ENCODE measurements around the gene TMEM87A. TPM values are rescaled to one million over a fixed set of nuclear protein-coding genes. Genes with fewer than 3 reads are reported as not detected.

TMEM87A gene
- polyA plus RNA-seq, 2 donors: 23.9 to 39.6 TPM

DNA sequence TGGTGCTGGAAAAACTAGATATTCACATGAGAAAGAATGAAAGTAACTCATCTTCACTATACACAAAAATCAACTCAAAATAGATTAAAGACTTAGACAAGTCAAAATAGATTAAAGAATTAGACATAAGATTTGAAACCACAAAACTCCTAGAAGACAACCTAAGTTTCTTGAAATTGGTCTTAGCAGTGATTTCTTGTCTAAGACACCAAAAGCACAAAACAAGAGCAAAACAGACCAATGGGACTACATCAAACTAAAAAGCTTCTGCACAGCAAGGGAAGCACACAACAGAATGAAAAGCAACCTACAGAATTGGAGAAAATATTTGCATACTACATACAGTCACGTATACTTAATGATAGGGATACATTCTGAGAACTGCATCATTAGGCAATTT lies 58.6 kb downstream of the TMEM87A start:
- no peak overlapping the region for H3K27ac ChIP-seq (ENCODE audit: low read depth in 2 of 2, low read length in 1 of 2)
- H3K36me3 ChIP-seq (ENCODE audit: control insufficient read depth in 2 of 2, insufficient read depth in 2 of 2, low read length in 1 of 2): peaks cover 7 to 8% of the 10 kb centered on the region in 2 donors
- no peaks in the 10 kb centered on the region for H3K27me3 ChIP-seq (ENCODE audit: control insufficient read depth in 1 of 2, insufficient read depth in 2 of 2, low read length in 2 of 2)
- WGBS, 2 donors: 91 to 95% methylated on average over 1 of the region's 1 CpG
- no peak overlapping the region for H3K4me3 ChIP-seq (ENCODE audit: low read depth in 1 of 2, low read length in 2 of 2)
- no peaks in the 10 kb centered on the region for H3K4me1 ChIP-seq (ENCODE audit: control insufficient read depth in 2 of 2, insufficient read depth in 2 of 2, low read length in 1 of 2)
- H3K9me3 ChIP-seq (ENCODE audit: control insufficient read depth in 2 of 2, insufficient read depth in 1 of 2, low read depth in 1 of 2, low read length in 1 of 2): no peaks in the 10 kb centered on the region

DNA sequence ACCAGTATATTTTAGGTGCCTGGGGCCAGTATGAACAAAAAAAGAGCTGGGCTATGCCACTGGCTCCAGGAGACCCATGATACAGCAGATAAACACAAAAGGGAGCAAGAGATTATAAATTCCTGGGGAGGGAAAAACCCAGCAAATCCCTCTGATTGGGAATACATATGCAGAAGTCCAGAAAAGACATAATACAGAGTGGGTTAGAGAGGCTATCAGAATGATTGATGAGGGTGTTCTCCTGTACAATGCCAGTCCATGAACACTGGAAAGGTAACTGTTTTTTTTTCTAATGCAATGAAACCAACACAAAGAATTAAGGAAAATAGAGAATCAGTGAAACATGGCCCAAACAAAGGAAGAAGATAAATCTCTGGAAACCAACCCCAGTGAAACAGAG lies 59.7 kb downstream of the TMEM87A start:
- H3K4me3 ChIP-seq (ENCODE audit: low read depth in 1 of 2, low read length in 2 of 2): no peak overlapping the region
- no peaks in the 10 kb centered on the region for H3K9me3 ChIP-seq (ENCODE audit: control insufficient read depth in 2 of 2, insufficient read depth in 1 of 2, low read depth in 1 of 2, low read length in 1 of 2)
- no peaks in the 10 kb centered on the region for H3K4me1 ChIP-seq (ENCODE audit: control insufficient read depth in 2 of 2, insufficient read depth in 2 of 2, low read length in 1 of 2)
- no peak overlapping the region for H3K27ac ChIP-seq (ENCODE audit: low read depth in 2 of 2, low read length in 1 of 2)
- H3K27me3 ChIP-seq (ENCODE audit: control insufficient read depth in 1 of 2, insufficient read depth in 2 of 2, low read length in 2 of 2): no peaks in the 10 kb centered on the region
- H3K36me3 ChIP-seq (ENCODE audit: control insufficient read depth in 2 of 2, insufficient read depth in 2 of 2, low read length in 1 of 2): peaks cover 7 to 8% of the 10 kb centered on the region in 2 donors

DNA sequence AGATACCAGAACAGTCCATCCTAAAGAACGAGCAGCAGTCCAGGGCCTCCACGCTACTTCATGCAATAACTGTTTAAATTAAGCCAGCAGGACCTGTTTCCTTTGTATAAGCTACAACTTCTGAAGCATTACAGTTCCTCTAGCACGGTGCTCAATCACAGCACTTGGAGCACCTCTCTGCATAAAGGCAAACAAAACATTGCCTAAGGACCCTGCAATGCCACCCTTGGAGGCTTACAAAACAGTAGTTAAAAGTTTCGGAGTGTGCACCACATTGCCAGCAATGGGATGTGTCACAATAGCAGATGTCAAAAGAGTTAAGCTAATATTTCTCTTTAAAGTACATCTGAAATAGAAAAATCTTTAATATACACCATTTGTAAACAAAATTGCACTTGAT lies 62.5 kb downstream of the TMEM87A start:
- WGBS, 2 donors: 92 to 95% methylated on average over 4 of the region's 4 CpGs
- no peak overlapping the region for H3K27ac ChIP-seq (ENCODE audit: low read depth in 2 of 2, low read length in 1 of 2)
- H3K4me1 ChIP-seq (ENCODE audit: control insufficient read depth in 2 of 2, insufficient read depth in 2 of 2, low read length in 1 of 2): no peaks in the 10 kb centered on the region
- H3K27me3 ChIP-seq (ENCODE audit: control insufficient read depth in 1 of 2, insufficient read depth in 2 of 2, low read length in 2 of 2): no peaks in the 10 kb centered on the region
- no peaks in the 10 kb centered on the region for H3K9me3 ChIP-seq (ENCODE audit: control insufficient read depth in 2 of 2, insufficient read depth in 1 of 2, low read depth in 1 of 2, low read length in 1 of 2)
- H3K4me3 ChIP-seq (ENCODE audit: low read depth in 1 of 2, low read length in 2 of 2): no peak overlapping the region
- H3K36me3 ChIP-seq (ENCODE audit: control insufficient read depth in 2 of 2, insufficient read depth in 2 of 2, low read length in 1 of 2): peaks cover 7 to 8% of the 10 kb centered on the region in 2 donors

DNA sequence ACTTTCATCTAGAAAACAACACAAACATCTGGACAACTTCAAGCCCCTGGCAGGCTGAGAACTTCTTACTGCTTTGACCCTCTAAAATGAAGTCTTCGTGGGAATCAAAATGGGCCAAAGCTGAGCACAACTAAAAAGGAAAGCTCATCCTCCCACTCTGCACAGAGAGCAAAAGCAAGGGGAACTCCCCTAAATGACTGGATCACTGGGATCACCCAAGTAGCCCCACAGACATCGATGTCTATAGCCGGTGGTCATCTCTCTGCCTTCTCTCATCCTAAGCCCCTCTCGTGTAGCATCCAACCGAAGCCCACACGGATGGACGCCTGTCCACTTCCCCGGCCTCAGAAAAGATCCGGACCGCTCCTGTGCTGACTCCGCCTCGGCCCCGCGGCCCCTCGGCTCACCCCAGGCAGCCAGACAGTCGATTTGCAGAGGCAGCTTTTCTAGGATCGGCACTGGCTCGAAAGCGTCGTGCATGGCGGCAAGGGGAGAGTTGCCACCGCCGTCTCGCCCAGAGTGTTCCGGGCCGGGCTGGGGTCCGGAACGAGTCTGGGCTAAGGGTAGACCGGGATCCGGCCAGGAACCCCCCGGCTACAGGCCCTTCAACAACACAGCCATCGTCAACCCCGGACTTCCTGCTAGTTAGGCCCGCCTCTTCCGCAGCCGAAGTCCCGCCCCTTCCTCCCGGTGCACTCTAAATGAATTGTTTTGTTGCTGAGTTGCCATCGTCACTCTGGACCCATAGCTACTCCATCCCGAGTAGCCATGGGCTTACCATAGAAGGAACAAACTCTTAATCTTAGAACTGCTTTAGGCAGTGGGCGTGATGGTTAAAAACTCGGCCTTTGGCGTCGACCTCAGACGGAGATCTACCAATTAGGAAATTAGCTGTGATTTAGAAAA lies 65.3 kb downstream of the TMEM87A start, which contains the start of gene VPS39:
Gene VPS39 (minus strand): TSS at position 631 of the 906 bp plus-strand sequence. CDS start 151 bp downstream, at position 480.
- Histone ChIP-seq H3K27ac (ENCODE audit: low read depth in 2 of 2, low read length in 1 of 2) (peak within 1 kb of the TSS; percentile 69 to 81), H3K27me3 (ENCODE audit: control insufficient read depth in 1 of 2, insufficient read depth in 2 of 2, low read length in 2 of 2) (no peaks in the 10 kb centered on the region)
- 2% methylated on average over 45 of the region's 45 CpGs for WGBS, 2 donors

DNA sequence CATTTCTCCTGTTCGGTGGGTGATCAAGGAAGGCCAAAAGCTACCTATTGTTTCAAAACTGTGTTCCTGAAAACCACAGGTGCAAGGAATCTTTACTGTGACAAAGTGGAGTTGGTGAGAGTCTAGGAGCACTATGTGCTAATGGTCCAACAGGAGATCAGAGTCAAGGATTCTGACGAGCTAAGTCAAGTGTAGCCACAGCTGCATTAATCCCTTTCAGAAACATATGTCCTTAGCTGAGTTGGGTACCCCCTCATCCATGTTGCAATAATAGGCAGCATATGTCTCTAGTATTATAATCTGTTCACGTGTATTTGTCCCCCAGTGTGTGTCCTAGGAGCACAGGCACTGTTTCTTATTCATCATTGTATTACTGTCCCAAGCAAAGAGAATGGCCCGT lies 66.8 kb downstream of the TMEM87A start:
- 80 to 82% methylated on average over 4 of the region's 4 CpGs for WGBS, 2 donors
- H3K27ac ChIP-seq (ENCODE audit: low read depth in 2 of 2, low read length in 1 of 2): no peak overlapping the region
- H3K4me1 ChIP-seq (ENCODE audit: control insufficient read depth in 2 of 2, insufficient read depth in 2 of 2, low read length in 1 of 2): peaks cover 0 to 3% of the 10 kb centered on the region in 2 donors
- H3K4me3 ChIP-seq (ENCODE audit: low read depth in 1 of 2, low read length in 2 of 2): no peak overlapping the region
- H3K36me3 ChIP-seq (ENCODE audit: control insufficient read depth in 2 of 2, insufficient read depth in 2 of 2, low read length in 1 of 2): peaks cover 3 to 9% of the 10 kb centered on the region in 2 donors
- no peaks in the 10 kb centered on the region for H3K9me3 ChIP-seq (ENCODE audit: control insufficient read depth in 2 of 2, insufficient read depth in 1 of 2, low read depth in 1 of 2, low read length in 1 of 2)
- H3K27me3 ChIP-seq (ENCODE audit: control insufficient read depth in 1 of 2, insufficient read depth in 2 of 2, low read length in 2 of 2): no peaks in the 10 kb centered on the region

More for the DNA sequence above, 65.3 kb downstream of the TMEM87A start, which contains the start of gene VPS39:
- Histone ChIP-seq H3K4me1 (ENCODE audit: control insufficient read depth in 2 of 2, insufficient read depth in 2 of 2, low read length in 1 of 2) (peaks cover 0 to 3% of the 10 kb centered on the region in 2 donors), H3K9me3 (ENCODE audit: control insufficient read depth in 2 of 2, insufficient read depth in 1 of 2, low read depth in 1 of 2, low read length in 1 of 2) (no peaks in the 10 kb centered on the region), H3K36me3 (ENCODE audit: control insufficient read depth in 2 of 2, insufficient read depth in 2 of 2, low read length in 1 of 2) (peaks cover 5% of the 10 kb centered on the region in 2 donors), H3K4me3 (ENCODE audit: low read depth in 1 of 2, low read length in 2 of 2) (peak within 1 kb of the TSS; percentile 78 to 90)

DNA sequence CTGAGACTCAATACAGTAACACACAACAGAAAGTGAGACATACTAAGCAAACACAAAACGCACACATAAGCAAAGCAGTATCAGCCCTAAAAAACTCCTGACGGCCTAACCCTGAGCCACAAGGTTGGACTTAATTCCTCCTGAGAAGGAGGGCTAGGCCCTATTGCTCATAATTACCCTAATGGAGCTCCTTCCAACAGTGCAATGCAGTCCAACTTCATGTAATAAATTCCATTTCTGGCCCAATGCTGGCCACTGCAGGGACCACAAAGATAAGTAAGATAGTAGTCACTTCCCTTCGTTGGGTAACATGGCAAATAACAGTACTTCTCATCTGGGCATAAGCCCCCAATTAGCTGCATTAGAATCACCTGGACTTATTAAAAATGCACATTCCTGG lies 69.3 kb downstream of the TMEM87A start:
- H3K27me3 ChIP-seq (ENCODE audit: control insufficient read depth in 1 of 2, insufficient read depth in 2 of 2, low read length in 2 of 2): no peaks in the 10 kb centered on the region
- 88 to 90% methylated on average over 3 of the region's 3 CpGs for WGBS, 2 donors
- no peaks in the 10 kb centered on the region for H3K9me3 ChIP-seq (ENCODE audit: control insufficient read depth in 2 of 2, insufficient read depth in 1 of 2, low read depth in 1 of 2, low read length in 1 of 2)
- H3K27ac ChIP-seq (ENCODE audit: low read depth in 2 of 2, low read length in 1 of 2): no peak overlapping the region
- H3K36me3 ChIP-seq (ENCODE audit: control insufficient read depth in 2 of 2, insufficient read depth in 2 of 2, low read length in 1 of 2): peaks cover 0 to 3% of the 10 kb centered on the region in 2 donors
- H3K4me3 ChIP-seq (ENCODE audit: low read depth in 1 of 2, low read length in 2 of 2): no peak overlapping the region
- H3K4me1 ChIP-seq (ENCODE audit: control insufficient read depth in 2 of 2, insufficient read depth in 2 of 2, low read length in 1 of 2): peaks cover 0 to 3% of the 10 kb centered on the region in 2 donors

DNA sequence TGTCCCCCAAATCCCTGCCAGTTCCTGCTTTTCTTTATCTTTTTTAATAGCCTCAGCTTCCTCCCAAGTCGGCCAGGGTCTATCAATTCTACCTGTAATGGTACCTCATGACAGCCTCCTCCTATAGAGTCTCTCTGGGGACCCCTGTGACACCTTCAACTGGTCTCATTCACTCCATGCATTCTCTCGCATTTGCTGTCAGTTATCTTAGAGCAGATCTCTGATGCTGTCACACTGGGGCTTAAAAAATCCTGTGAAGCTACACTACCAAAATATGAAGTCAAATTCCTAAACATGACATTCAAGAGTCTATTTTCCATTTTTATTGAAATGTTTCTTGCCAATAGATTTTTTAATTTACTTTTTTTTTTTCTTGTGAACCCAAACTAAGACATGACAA lies 70.6 kb downstream of the TMEM87A start:
- H3K27me3 ChIP-seq (ENCODE audit: control insufficient read depth in 1 of 2, insufficient read depth in 2 of 2, low read length in 2 of 2): no peaks in the 10 kb centered on the region
- H3K4me1 ChIP-seq (ENCODE audit: control insufficient read depth in 2 of 2, insufficient read depth in 2 of 2, low read length in 1 of 2): peaks cover 0 to 3% of the 10 kb centered on the region in 2 donors
- no peak overlapping the region for H3K4me3 ChIP-seq (ENCODE audit: low read depth in 1 of 2, low read length in 2 of 2)
- no peak overlapping the region for H3K27ac ChIP-seq (ENCODE audit: low read depth in 2 of 2, low read length in 1 of 2)
- no peaks in the 10 kb centered on the region for H3K9me3 ChIP-seq (ENCODE audit: control insufficient read depth in 2 of 2, insufficient read depth in 1 of 2, low read depth in 1 of 2, low read length in 1 of 2)
- peaks cover 0 to 3% of the 10 kb centered on the region in 2 donors for H3K36me3 ChIP-seq (ENCODE audit: control insufficient read depth in 2 of 2, insufficient read depth in 2 of 2, low read length in 1 of 2)
- WGBS, 2 donors: 53 to 72% methylated on average over 2 of the region's 2 CpGs

DNA sequence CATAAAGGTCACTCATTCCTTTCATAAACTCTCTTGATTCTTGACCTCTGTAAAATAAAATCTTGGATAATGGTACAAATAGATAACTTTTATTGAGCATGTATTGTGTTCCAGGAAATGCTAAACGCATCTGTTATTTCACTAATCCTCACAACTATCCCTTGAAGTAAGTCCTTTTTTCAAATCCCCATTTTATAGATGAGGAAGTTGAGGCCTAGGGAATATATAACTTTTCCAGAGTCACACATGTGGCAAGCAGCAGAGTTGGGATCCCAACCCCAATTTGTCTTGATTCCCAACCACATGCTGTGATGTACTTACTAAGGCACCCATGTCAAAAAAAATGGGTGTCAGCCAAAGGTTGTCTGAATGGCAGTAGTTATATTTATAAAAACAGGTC lies 71.4 kb downstream of the TMEM87A start:
- Histone ChIP-seq H3K4me3 (ENCODE audit: low read depth in 1 of 2, low read length in 2 of 2) (no peak overlapping the region), H3K36me3 (ENCODE audit: control insufficient read depth in 2 of 2, insufficient read depth in 2 of 2, low read length in 1 of 2) (peaks cover 0 to 3% of the 10 kb centered on the region in 2 donors), H3K4me1 (ENCODE audit: control insufficient read depth in 2 of 2, insufficient read depth in 2 of 2, low read length in 1 of 2) (peaks cover 0 to 3% of the 10 kb centered on the region in 2 donors), H3K27me3 (ENCODE audit: control insufficient read depth in 1 of 2, insufficient read depth in 2 of 2, low read length in 2 of 2) (no peaks in the 10 kb centered on the region), H3K27ac (ENCODE audit: low read depth in 2 of 2, low read length in 1 of 2) (no peak overlapping the region), H3K9me3 (ENCODE audit: control insufficient read depth in 2 of 2, insufficient read depth in 1 of 2, low read depth in 1 of 2, low read length in 1 of 2) (no peaks in the 10 kb centered on the region)
- 90 to 96% methylated on average over 1 of the region's 1 CpG for WGBS, 2 donors

DNA sequence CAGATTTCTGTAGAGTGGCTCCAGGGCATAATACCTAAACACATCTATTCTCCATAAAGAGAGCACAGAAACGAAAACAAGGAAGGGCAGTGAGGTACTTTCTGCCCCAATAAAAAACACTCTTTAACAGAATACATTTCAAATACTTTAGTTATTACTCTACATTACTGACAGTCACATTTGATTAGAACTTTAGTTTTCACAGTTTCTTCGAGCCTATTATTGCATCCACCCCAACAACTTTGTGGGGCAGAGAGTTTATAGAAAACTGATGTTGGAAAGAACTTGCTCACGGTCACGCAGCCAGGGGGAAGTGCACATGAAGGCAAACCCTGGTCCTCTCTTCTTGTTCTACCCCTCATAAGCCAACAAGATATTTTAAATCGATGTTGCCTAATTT lies 74.1 kb downstream of the TMEM87A start:
- 90 to 91% methylated on average over 5 of the region's 5 CpGs for WGBS, 2 donors
- no peak overlapping the region for H3K27ac ChIP-seq (ENCODE audit: low read depth in 2 of 2, low read length in 1 of 2)

More for the DNA sequence above, 74.1 kb downstream of the TMEM87A start:
- Histone ChIP-seq H3K36me3 (ENCODE audit: control insufficient read depth in 2 of 2, insufficient read depth in 2 of 2, low read length in 1 of 2) (peaks cover 0 to 3% of the 10 kb centered on the region in 2 donors), H3K27me3 (ENCODE audit: control insufficient read depth in 1 of 2, insufficient read depth in 2 of 2, low read length in 2 of 2) (no peaks in the 10 kb centered on the region), H3K4me1 (ENCODE audit: control insufficient read depth in 2 of 2, insufficient read depth in 2 of 2, low read length in 1 of 2) (peaks cover 0 to 3% of the 10 kb centered on the region in 2 donors), H3K4me3 (ENCODE audit: low read depth in 1 of 2, low read length in 2 of 2) (no peak overlapping the region), H3K9me3 (ENCODE audit: control insufficient read depth in 2 of 2, insufficient read depth in 1 of 2, low read depth in 1 of 2, low read length in 1 of 2) (no peaks in the 10 kb centered on the region)

Data from esophagus (tissue), 2 donors.